ENCODE measurements around the gene FNDC3B.

FNDC3B gene

GRCh38 chr3:172213200-172213599 is 173.8 kb downstream of the FNDC3B start:
- H3K36me3 ChIP-seq (ENCODE audit: insufficient read depth, low read length) = no peaks in the 10 kb centered on the region; the same call in 1 of the 2 replicates
- H3K9ac ChIP-seq (ENCODE audit: low read depth, low read length) = no peak overlapping the region
- H3K9me3 ChIP-seq (ENCODE audit: control insufficient read depth, insufficient read depth, low read length) = no peaks in the 10 kb centered on the region
- H3K4me1 ChIP-seq (ENCODE audit: insufficient read depth, low read length) = peaks cover 38% of the 10 kb centered on the region

DNA sequence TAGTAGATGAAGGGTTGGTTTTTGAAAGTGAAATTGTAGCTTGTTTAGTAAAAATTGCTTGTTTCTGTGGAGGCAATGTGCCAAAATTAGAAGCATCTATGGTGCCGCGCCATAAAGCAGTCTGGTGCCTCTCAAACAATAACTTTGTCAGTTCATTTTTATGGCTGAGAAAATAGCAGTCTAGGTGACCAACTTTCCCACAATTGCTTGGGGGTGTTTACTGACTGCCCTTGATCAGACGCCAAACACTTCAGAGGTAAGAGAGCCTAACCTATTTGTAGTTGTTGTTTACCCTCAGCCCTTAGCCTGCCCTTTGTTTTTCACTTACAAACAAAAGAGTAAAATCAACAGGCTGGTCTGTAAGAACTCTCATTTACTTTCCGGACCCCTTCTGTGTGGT is 174.5 kb downstream of the FNDC3B start:
- peaks cover 41% of the 10 kb centered on the region for H3K4me1 ChIP-seq (ENCODE audit: insufficient read depth, low read length)
- no peaks in the 10 kb centered on the region for H3K9me3 ChIP-seq (ENCODE audit: control insufficient read depth, insufficient read depth, low read length)
- no peak overlapping the region for H3K9ac ChIP-seq (ENCODE audit: low read depth, low read length)
- H3K36me3 ChIP-seq (ENCODE audit: insufficient read depth, low read length) = no peaks in the 10 kb centered on the region; the same call in 1 of the 2 replicates

- no peaks in the 10 kb centered on the region for H3K9me3 ChIP-seq (ENCODE audit: control insufficient read depth, insufficient read depth, low read length)
- no peak overlapping the region for H3K9ac ChIP-seq (ENCODE audit: low read depth, low read length)
- H3K36me3 ChIP-seq (ENCODE audit: insufficient read depth, low read length) = no peaks in the 10 kb centered on the region; the same call in 1 of the 2 replicates
- peaks cover 36% of the 10 kb centered on the region for H3K4me1 ChIP-seq (ENCODE audit: insufficient read depth, low read length)
These were observed 176.9 kb downstream of the FNDC3B start for GRCh38 chr3:172216267-172216666.

GRCh38 chr3:172216911-172217310 is 177.5 kb downstream of the FNDC3B start:
- no peak overlapping the region for H3K9ac ChIP-seq (ENCODE audit: low read depth, low read length)
- no peaks in the 10 kb centered on the region for H3K9me3 ChIP-seq (ENCODE audit: control insufficient read depth, insufficient read depth, low read length)
- no peaks in the 10 kb centered on the region; the same call in 1 of the 2 replicates for H3K36me3 ChIP-seq (ENCODE audit: insufficient read depth, low read length)
- peaks cover 36% of the 10 kb centered on the region for H3K4me1 ChIP-seq (ENCODE audit: insufficient read depth, low read length)

DNA sequence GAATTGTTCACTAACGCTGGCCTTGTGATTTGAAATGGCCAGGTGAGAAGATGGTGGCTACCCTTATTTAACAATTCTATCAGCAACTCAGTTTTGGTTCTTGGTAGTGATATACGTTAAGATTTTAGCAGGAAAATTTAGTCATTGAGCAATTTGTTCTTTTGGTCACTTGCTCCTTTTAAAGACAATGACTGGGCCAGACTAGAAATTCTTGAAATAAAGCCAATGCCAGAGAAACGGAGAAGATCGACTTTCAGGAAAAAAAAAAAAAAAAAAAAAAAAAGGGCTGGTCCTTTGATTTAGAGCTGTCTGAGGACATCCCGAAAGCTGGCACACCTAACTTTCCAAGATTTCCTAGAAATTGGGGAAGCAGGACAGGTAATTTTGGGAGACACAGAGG is 178.5 kb downstream of the FNDC3B start:
- no peaks in the 10 kb centered on the region for H3K9me3 ChIP-seq (ENCODE audit: control insufficient read depth, insufficient read depth, low read length)
- H3K4me1 ChIP-seq (ENCODE audit: insufficient read depth, low read length) = peaks cover 45% of the 10 kb centered on the region
- no peaks in the 10 kb centered on the region for H3K36me3 ChIP-seq (ENCODE audit: insufficient read depth, low read length)
- no peak overlapping the region for H3K9ac ChIP-seq (ENCODE audit: low read depth, low read length)

DNA sequence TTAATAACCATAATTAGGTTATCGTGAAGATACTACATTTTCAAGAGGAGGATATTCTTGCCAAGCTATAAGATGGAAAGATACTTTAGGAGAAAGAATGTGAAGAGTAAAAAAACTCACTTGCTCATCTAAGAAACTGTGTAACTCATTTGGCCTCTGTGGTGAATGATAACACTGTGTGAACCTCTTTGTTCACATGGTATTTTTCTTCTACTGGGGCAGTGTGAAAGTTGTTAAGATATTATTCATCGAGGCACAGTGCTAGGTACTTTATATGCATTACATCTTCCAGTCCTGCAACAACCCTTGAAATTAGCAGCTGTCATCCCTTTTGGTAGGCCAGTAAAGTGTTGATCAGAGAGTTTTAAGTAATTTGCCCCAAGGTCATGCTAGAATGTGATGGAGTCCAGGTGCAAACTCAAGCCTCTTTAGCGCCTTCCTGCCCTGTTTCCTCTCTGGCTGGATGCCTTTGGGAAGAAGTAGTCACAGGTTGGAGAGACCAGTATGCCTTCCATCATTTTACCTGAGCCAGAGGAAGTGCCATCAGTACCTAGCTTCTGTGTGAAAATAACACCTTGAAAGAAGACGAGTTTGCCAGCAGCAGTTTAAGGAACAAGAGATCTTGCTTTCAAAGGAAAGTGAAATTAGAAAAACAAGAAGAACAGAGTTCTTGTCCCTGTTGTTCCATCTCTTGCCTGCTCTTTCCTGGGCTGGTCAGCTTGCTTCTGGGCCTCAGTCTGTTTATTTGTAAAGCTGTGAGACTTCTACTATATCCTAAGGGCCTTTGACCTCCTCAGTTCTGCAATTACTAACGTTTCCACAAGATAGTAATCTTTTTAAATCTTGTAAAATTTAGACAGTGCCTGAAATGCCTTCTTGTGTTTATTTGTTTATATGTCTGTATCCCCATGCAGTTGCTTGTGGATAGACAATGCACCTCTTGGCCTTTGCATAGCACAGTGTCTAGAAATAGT is 179.3 kb downstream of the FNDC3B start:
- Histone ChIP-seq H3K9ac (ENCODE audit: low read depth, low read length) (no peak overlapping the region), H3K36me3 (ENCODE audit: insufficient read depth, low read length) (no peaks in the 10 kb centered on the region), H3K4me1 (ENCODE audit: insufficient read depth, low read length) (peaks cover 43% of the 10 kb centered on the region), H3K9me3 (ENCODE audit: control insufficient read depth, insufficient read depth, low read length) (no peaks in the 10 kb centered on the region)

- H3K9ac ChIP-seq (ENCODE audit: low read depth, low read length) = no peak overlapping the region
- H3K36me3 ChIP-seq (ENCODE audit: insufficient read depth, low read length) = no peaks in the 10 kb centered on the region
- peaks cover 43% of the 10 kb centered on the region for H3K4me1 ChIP-seq (ENCODE audit: insufficient read depth, low read length)
These were observed 180.4 kb downstream of the FNDC3B start for GRCh38 chr3:172219750-172220149.

GRCh38 chr3:172221547-172221946 is 182.2 kb downstream of the FNDC3B start:
- H3K36me3 ChIP-seq (ENCODE audit: insufficient read depth, low read length) = no peaks in the 10 kb centered on the region
- no peaks in the 10 kb centered on the region for H3K9me3 ChIP-seq (ENCODE audit: control insufficient read depth, insufficient read depth, low read length)
- no peak overlapping the region for H3K9ac ChIP-seq (ENCODE audit: low read depth, low read length)
- H3K4me1 ChIP-seq (ENCODE audit: insufficient read depth, low read length) = peaks cover 40% of the 10 kb centered on the region

More at GRCh38 chr3:172219750-172220149, 180.4 kb downstream of the FNDC3B start:
- no peaks in the 10 kb centered on the region for H3K9me3 ChIP-seq (ENCODE audit: control insufficient read depth, insufficient read depth, low read length)

- Histone ChIP-seq H3K9me3 (ENCODE audit: control insufficient read depth, insufficient read depth, low read length) (no peaks in the 10 kb centered on the region), H3K4me1 (ENCODE audit: insufficient read depth, low read length) (peaks cover 33% of the 10 kb centered on the region), H3K36me3 (ENCODE audit: insufficient read depth, low read length) (no peaks in the 10 kb centered on the region), H3K9ac (ENCODE audit: low read depth, low read length) (no peak overlapping the region)
These were observed 183.2 kb downstream of the FNDC3B start for GRCh38 chr3:172222478-172223071.

- Histone ChIP-seq H3K9ac (ENCODE audit: low read depth, low read length) (no peak overlapping the region), H3K4me1 (ENCODE audit: insufficient read depth, low read length) (peaks cover 28% of the 10 kb centered on the region), H3K36me3 (ENCODE audit: insufficient read depth, low read length) (no peaks in the 10 kb centered on the region; the same call in 1 of the 2 replicates), H3K9me3 (ENCODE audit: control insufficient read depth, insufficient read depth, low read length) (no peaks in the 10 kb centered on the region)
These were observed 184.5 kb downstream of the FNDC3B start for GRCh38 chr3:172223870-172224269.

- Histone ChIP-seq H3K9me3 (ENCODE audit: control insufficient read depth, insufficient read depth, low read length) (no peaks in the 10 kb centered on the region), H3K36me3 (ENCODE audit: insufficient read depth, low read length) (no peaks in the 10 kb centered on the region; the same call in 1 of the 2 replicates), H3K4me1 (ENCODE audit: insufficient read depth, low read length) (peaks cover 28% of the 10 kb centered on the region), H3K9ac (ENCODE audit: low read depth, low read length) (no peak overlapping the region)
These were observed 185.3 kb downstream of the FNDC3B start for GRCh38 chr3:172224560-172225214.

DNA sequence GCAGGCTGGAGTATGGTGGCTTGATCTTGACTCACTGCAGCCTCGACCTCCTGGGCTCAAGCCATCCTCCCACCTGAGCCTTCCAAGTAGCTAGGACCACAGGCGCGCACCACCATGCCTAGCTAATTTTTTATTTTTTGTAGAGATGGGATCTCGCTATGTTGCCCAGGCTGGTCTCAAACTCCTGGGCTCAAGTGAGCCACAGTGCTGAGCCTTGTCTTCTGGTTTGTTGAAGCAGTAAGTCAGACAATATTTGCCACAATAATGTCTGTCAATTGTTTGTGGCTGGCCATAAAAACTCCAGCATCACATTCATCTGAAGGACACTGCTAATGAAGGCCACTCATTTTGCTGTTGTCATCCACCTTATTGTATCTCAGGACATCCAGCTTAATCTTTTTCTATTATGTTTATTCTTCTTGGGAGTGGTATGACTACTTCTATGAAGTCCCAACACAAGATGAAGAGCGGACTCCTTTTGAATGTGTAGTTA is 185.9 kb downstream of the FNDC3B start:
- Histone ChIP-seq H3K9ac (ENCODE audit: low read depth, low read length) (no peak overlapping the region), H3K36me3 (ENCODE audit: insufficient read depth, low read length) (no peaks in the 10 kb centered on the region; the same call in 1 of the 2 replicates), H3K4me1 (ENCODE audit: insufficient read depth, low read length) (peaks cover 28% of the 10 kb centered on the region), H3K9me3 (ENCODE audit: control insufficient read depth, insufficient read depth, low read length) (no peaks in the 10 kb centered on the region)

- Histone ChIP-seq H3K9me3 (ENCODE audit: control insufficient read depth, insufficient read depth, low read length) (no peaks in the 10 kb centered on the region), H3K36me3 (ENCODE audit: insufficient read depth, low read length) (no peaks in the 10 kb centered on the region; the same call in 1 of the 2 replicates), H3K4me1 (ENCODE audit: insufficient read depth, low read length) (peaks cover 28% of the 10 kb centered on the region), H3K9ac (ENCODE audit: low read depth, low read length) (no peak overlapping the region)
These were observed 187.5 kb downstream of the FNDC3B start for GRCh38 chr3:172226831-172227230.

- Histone ChIP-seq H3K36me3 (ENCODE audit: insufficient read depth, low read length) (no peaks in the 10 kb centered on the region; the same call in 1 of the 2 replicates), H3K9ac (ENCODE audit: low read depth, low read length) (no peak overlapping the region), H3K9me3 (ENCODE audit: control insufficient read depth, insufficient read depth, low read length) (no peaks in the 10 kb centered on the region), H3K4me1 (ENCODE audit: insufficient read depth, low read length) (peaks cover 22% of the 10 kb centered on the region)
These were observed 188.1 kb downstream of the FNDC3B start for GRCh38 chr3:172227340-172228035.
